Islet precursor cell (in vitro differentiated cells): Measurements from ENCODE around the gene MTREX.
A peak's percentile ranks its signal among the peaks of the same experiment; 100 is the strongest.

Experiments
- DNase-seq: peaks from one replicate; pipeline ENCODE4 v3.0.0-alpha.2; 2018

MTREX gene

DNA sequence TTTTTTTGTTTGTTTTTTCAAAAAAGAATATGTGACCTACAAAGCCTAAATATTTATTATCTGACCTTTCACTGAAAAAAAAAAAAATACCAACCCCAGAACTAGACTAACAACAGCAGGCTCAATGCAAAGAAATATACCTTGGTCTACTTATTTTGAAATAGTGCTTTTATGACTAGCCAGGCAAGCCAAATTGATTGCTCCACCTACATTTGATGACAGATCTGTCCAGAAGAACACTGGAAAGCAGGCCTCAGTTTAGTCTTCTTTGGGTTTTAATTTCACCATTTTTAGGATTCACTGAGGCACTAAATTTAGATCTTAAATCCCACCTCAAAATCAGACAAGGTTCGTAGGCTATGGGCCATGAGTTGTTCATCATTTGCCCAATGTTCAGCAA is 129.7 kb downstream of the MTREX start:
- no peak for DNase-seq

DNA sequence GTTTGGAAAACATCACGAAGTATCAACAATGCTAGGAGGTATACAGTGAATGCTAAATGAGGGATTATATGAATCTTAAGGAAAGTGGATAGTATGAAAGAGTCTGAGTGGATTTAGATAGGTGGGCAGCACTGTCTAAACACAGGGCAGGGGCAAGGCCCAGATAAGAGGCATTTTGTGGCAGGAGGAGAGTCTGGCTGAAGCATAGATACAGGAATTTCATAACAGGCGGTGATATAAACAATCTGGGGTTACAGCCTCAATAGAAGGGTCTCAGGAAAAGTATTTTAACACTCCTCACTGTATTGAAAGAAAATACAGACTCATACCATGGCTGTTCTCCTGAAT is 130.0 kb downstream of the MTREX start:
- no peak for DNase-seq

DNA sequence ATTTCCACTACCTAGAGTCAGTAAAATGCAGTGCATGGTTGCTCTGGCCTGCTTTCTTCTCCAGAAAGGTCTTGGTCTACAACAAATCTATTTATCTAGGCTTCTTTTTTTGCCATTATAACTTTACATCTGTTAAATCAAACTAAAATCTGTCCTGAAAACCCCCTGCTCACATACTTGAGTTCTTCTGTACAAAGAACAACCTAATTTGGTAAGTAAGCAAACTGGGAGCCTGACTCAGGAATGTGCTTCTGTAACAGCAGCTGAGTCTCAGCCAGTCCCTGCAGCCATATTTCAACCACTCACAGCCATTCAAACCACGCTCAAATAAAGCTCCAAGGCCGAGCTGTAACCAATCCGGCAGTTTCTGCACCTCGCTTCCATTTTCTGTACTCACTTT is 131.2 kb downstream of the MTREX start:
- DNase-seq: peak; percentile 71

DNA sequence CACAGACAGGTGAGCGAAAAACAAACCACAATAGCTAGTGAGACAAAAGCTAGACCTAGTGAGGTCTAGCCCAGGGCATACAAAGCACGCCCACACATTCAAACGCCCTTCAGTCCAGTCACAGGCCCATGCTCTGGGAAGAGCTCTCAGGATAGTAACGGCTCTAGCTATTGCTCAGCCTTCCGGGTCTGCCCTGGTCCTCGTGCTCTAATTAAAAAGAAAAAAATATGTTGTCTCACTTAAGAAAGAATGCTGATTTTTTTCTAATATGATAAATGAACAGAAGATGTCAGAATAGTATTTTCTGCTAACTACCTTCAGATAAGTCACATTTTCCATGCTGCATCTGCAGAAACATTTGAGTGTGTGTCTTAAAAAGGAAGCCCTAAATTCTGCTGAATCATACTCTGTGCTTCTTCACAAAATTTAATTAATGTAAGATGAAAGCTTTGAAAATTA is 132.4 kb downstream of the MTREX start:
- peak; percentile 79 for DNase-seq

DNA sequence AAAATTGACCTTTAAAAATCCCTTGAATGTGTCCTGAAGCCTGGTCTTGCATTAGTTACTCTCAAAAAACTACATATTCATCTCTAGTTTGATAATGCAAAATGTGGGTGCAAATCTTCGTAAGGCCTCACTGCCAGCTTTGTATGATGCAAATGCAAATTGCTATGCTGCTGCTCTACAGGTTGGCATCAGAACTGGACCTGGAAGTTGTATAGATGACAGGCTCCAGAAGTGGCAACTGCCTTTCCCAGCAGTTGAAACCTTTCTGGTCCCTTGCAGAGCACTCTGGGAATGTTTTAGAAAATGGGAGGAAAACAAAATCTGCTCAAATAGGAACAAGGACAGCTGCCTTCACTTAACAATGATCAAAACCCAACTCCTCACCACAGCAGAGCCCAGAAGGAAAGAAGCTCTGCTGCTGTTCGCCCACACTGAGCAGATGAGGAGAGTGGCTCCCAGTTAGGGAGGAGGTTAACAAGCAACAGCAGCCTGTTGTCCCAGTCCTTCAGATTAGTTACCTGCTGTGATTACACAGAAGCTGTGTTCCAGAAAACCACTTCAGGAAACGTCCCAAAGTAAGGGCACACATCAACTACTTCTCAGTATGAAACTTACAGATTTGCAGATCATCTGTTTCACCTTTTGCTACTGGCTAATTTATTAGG is 133.4 kb downstream of the MTREX start:
- no peak for DNase-seq

DNA sequence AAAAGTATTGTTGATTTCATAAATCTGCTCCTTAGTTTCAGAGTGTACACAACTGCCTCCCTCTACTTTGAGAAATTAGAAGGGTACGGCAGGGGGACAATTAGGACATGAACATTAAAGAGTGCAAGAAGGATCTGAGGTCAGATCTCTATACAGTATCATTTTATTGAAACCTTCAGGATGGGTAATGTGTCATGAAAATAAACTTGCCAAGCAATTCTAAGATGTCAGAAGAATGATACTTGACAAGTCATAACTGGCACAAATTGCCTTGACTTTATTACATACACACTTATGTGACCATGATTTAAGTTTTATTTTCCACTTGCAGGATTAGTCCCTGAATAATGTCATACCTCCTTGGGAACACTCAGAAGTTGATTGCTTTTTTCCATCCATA is 134.2 kb downstream of the MTREX start:
- DNase-seq: no peak

DNA sequence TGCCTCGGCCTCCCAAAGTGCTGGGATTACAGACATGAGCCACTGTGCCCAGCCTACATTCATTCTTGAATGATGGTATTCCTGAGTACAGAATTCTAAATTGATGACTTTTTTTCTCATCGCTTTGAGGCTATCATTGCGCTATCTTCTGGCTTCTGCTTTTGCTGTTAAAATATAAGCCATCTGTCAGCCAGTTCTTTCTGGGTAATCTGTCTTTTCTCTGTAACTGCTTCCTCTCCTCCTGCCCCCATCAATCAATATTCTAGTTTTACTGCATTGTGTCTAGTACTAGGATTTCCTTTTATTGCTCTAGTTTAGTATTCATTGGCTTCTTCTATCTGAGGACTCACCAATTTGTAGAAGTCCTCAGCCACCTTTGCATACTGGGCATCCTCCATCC is 138.0 kb downstream of the MTREX start:
- no peak for DNase-seq

DNA sequence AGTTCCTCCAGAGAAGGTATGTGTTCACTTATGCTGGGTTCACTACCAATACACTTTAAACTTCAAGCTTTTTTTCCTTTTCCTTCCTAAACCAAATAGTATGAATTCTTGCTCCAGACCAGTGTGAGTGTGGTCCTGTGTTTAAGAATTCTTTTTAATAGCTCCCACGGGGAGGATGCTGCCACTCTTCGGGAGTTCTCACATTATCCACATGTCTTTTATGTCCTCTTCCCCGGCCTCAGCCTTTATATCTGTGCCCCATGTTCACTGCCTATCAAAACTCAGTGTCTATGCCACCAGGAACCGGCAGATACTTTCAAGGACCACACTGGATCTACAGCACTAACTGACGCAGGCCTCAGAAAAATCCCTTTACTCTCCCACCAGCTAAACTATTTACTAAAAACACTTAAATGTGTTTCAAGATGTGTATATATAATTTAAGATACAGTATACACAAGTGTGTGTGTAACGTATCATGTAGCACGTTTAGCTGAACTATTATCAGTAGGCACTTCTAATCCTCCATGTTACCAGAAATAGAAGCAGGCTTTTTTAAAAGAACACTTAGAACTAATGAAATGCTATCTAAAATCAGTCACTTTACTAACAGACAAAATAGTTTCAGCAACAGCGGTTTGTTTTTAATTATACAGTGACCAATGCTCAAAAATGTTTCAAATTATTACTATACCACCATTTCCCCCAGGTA is 139.0 kb downstream of the MTREX start:
- DNase-seq: no peak

DNA sequence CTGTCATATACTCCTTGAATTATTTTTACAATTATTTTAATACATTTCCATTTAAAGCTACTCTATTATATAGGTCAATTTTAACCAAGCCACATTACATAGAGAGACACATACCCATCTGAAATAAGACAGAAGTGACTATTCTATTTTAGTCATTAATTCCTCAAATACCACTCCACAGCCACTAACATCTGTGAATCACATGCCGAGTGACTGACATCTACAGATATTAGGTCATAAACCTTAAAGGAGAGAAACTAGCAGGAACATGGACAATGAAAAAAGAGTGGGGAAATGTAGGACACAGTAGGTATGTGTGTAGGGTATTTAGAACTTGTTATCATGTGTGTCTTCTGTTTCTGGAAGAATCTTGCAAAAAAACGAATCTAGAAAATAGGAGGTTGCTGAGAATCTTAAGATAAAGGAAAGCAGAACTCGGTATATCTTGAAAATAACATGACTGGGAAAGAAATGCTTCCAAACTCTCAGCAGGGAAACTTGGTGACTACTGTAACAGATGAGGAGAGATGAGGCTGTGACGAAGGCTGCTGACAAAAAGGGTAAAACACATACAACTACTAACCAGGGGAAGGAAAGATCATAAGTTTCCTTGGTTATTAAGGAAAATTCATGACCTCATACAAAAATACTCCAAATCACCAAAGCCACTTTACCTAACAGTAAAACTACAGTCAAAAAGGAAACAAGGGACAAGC is 142.4 kb downstream of the MTREX start:
- DNase-seq: no peak

DNA sequence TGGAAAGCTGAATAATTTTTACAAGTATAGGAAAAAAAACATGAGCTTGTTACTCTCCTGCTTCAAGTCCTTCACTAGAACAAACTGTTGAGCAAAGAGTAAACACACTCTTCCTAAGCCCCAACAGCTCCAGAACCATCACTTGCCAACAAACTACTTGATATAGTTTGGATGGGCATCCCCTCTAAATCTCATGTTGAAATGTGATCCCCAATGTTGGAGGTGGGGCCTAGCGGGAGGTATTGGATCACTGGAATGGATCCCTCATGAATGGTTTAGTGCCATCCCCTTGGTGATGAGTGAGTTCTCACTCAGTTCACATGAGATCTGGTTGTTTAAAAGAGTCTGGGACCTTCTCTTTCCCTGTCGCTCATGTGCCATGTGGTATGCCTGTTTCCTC is 144.2 kb downstream of the MTREX start:
- no peak for DNase-seq

DNA sequence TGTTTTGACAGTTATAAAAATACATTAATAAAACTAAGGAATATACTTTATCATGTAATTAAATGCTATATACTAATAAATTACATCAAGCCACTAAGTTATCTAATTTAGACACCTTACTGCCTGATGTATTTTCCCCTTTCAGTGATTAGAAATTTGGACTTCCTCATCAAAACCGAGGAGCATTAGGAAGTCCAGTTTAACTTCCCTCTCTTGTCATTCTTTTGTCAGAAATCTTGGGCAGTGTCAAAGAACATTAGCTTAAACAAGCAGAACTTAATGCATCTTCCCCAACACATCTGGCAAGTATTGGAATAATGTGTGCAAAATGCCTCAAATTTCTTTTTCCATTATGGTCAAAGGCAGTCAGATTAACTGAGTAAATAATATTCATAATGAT is 145.4 kb downstream of the MTREX start:
- no peak for DNase-seq

DNA sequence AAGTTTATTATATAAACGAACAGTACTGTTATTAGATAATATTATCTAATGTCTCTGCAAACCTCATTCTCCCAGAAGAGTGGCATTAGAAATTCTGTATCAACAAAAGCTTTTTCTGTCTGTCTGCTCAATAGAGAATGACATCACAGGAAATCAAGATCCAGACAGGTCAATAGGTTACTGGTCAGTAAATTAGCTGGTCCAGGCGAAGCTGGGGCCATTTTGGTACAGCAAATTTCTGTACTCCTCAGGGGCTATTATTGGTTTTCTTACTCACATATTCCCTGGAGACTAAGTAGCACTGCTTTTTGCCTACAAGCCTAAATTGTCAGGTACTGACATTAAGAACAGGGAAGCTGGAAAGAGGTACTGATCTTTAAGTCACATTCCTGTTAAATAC is 146.5 kb downstream of the MTREX start:
- no peak for DNase-seq

DNA sequence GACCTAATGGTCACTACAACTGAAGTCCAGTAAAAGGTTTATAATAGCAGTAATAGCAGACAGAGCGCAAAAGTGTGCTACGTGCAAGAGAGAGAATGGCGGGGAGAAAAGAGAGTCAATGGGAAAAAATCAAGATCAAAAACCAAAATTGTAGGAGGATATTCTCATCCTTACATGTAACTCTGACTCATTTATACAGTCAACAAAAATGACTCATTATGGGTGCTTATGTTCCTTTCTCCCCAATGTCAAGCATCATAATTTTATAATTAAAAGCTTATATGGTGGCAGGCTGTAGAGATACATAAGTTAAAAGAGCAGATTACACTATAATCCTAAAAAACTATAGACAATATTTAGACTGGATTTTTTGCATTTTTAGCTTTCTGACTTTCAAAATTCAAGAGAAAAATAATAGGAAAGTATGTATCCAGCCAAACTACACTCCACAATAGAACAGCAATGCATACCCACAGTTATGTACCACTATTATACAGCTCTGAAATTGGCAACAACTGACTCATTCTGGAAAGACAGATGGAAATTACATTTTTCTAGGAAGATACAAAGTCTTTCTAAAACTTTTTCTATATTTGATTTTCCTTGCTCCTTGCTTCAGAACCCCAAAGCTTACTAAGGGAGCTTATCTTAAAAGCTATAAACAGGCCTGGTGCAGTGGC is 148.6 kb downstream of the MTREX start:
- DNase-seq: no peak

DNA sequence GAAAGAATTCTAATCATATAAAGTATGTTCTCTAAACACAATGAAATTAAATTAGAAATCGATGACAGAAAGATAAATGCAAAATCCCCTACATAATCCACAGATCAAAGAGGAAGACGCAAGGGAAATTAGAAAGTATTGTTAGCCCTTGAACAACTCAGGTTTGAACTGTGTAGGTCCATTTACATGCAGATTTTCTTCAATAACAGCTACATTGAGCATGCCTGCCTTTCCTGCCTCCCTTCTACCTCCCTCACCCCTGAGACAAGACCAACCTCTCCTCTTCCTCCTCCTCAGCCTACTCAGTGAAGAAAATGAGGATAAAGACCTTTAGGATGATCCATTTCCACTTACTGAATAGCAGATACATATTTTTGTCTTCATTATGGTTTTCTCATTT is 151.8 kb downstream of the MTREX start:
- DNase-seq: no peak

DNA sequence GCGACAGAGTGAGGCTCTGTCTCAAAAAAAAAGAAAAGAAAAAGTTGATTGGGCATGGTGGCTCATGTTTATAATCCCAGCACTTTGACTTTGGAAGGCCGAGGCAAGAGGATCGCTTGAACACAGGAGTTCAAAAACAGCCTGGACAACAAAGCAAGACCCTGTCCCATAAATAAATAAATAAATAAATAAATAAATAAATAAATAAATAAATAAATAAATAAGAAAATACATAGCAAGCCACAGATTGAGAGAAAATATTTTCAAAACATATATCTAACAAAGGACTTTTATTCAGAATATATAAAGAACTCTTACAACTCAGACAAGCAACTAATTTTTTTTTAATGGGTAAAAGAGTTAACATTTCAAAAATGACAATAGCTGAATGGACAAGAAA is 155.8 kb downstream of the MTREX start:
- no peak for DNase-seq

DNA sequence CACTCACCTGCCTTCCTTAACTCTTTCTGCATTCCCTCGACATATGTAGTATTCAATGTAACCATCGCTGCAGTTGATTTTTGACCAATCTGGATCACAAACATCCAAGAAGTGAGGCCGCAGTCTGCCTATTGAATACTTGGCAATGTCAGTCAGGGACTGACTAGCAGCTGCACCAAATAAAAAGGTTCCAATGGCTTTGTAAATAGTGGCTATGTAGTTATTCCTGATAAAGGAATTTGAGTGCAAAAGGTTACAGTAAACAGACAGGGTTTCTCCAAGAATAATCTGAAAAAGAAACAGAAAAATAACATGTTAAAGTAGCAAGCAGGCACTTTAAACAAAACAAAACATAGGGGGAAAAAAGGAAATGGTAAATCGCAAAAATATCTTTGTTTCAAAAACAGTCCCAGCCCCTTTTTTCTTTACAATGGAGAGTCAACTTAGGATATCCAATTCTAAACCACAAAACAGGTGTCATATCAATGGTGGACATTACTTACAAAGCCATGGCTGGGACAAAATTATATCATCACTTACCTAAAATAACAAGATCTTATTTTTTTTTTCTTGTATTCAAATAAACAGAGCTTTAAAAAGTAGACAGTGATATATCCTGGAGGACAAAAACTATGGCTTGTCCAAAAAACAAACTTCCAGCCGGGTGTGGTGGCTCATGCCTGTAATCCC is 160.2 kb downstream of the MTREX start:
- DNase-seq: no peak

DNA sequence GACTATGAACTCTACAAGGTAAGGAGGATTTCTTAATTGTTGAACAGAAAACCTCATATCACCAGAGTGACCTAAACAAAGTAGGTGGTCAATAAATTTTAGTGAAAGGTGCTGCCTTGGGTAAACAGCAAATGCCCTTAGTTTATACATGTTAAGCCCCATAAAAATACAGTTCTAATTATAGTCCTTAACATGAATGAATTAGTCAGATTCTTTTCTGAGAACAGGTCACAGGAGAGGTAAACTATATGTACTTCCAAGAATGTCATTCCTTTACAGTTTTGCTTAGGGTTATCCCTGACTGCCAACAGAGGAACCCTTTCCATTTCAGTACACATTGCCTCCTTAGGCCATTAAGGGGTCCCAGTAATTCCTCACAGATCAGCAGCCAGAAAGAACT is 162.1 kb downstream of the MTREX start:
- DNase-seq: no peak

DNA sequence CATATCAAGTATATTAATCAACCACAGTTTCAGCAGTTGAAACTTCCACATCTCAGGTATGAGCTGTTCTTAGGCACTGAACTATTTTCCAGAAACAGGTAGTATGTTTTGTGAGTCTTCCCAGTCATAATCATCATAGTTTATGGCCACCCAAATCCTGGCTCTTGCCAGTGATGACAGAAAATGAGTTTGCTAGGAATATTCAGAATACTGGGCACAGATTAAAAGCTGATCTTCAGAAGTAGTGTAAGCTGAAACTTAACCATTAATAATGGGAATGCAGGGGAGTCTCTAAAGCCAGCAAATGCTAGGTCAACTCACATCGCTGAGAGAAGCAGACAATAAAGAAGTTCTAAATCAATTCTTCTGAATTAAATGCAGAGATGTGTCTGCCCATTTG is 162.5 kb downstream of the MTREX start:
- no peak for DNase-seq

DNA sequence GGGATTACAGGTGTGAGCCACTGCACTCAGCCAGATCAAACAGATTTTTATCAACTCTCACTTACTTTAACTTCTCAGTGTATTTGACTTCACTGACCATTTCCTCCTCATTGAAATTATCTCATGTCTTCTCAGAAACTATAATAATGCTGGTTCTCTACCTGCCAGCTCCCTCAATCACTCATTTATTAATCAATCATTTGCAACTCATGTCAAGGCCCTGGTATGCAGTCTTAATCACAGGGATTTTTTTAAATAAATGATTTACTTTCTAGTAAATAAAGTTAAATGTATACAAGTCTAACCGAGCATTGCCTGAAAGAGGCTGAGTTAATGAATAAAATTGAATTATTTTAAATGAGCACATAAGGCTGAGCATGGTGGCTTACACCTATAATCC is 163.7 kb downstream of the MTREX start:
- DNase-seq: no peak

DNA sequence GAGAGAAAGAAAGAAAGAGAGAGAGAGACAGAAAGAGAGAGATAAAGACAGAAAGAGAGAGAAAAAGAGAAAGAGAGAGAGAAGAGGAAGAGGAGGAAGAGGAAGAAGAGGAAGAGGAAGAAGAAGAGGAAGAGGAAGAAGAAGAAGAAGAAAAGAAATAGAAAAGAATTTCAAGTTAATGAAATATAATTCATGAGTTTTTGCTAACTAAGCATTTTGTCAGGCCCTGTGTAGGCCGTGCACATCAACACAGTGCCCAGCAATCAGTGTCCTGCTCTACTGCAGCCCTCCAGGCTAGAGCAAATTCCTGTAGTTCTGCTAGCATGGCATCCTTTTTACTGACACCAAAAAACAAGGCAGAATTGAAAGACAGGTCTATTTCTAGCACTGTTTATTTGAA is 164.9 kb downstream of the MTREX start:
- DNase-seq: no peak
